Measurements from ENCODE around the gene PLXNA3.

- TF ChIP-seq CTCF (IDR thresholded peaks at IDR 0.05) (no peak), POLR2A (IDR thresholded peaks at IDR 0.05) (peak in 1 of 2 donors; percentile 28)
These were observed 26.4 kb downstream of the PLXNA3 start for GRCh38 chrX:154484255-154485149.

Data from adrenal gland (tissue), 5 donors.